Retina (tissue), 1 donor: ENCODE measurements around the gene FGF7.
"Not testable (repeated sequence)": the region's sequence is repeated elsewhere in the genome, so short reads cannot be mapped to it uniquely, and the experiment has no call there.

Experiments
- DNase-seq: peaks from one replicate; pipeline ENCODE4 v3.0.0-alpha.2; 2016

FGF7 gene

GRCh38 chr15:49439678-49440395, 16.8 kb downstream of the FGF7 start:
- no peak for DNase-seq

DNA sequence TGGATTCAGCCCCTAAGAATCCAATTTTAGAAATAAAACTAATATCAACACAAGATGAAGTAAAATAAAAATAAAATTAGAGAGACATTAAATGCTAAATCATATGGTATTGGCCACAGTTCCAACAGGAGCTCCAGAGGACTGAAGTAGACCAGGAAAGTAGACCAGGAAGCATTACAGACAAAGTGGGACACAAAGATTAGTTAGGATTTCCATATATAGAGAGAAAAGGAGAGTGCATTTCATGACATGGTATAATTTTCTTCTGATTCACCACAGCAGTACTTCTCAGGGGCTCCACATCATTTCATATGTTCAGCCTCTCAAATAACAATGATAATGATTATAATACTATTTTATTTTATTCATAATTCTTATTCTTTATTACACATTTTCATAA, 18.3 kb downstream of the FGF7 start:
- DNase-seq: no peak

- DNase-seq: no peak
These were observed 18.8 kb downstream of the FGF7 start for GRCh38 chr15:49441816-49442215.

DNA sequence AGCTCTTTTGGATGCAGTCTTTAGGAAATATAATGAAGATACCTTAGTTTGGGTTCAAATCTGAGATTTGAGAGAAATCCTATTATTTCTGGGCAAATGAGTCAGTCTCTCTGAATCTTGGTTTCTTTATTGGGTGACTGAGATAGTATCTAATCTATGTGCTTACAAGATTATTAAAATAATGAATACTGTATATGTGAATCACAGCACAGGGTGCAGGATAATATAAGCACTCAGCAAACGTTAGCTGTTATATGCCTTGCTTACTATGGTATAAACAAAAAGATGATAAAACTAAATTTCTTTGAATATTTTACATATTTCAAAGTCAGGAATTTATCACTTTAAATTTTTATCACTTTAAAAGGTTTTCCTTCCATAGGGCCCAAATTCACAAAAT, 29.6 kb downstream of the FGF7 start:
- no peak for DNase-seq

DNA sequence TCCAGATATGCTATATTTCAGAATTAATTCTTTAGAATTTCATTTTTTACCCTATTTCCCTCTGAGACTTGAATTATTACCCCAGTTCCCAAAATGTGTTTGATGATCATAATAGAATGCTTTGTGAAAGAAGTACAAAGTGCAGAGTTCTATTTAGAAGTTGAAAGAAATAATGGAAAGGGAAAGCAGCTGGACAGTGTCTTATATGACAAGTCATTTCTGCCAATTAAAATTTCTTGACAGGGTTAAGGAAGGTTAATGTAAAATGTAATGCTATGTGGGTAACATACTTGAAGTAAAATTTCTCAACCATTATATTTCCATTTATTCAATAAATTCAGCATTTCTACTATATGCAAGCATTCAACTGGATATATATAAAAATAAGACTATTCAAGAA, 33.1 kb downstream of the FGF7 start:
- DNase-seq: no peak

DNA sequence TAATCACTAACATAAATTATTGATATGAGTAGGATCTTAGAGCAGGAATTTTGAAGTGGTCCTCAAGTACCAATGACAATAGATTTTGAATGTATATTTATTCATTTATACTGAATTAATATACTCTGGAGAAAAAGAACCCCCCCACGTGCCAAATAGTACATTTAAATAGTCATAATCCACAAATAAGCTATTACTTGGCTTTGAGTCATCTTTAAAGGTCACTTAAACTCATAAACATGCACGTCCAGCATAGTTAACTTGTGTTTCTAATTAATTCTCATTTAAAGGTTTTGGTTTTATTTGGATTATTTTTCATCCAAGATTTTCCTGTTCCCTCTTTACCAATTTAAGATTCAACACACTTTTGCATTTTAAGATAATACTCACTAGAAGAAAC, 35.1 kb downstream of the FGF7 start:
- no peak for DNase-seq

GRCh38 chr15:49460411-49460941, 37.4 kb downstream of the FGF7 start:
- no peak for DNase-seq

DNA sequence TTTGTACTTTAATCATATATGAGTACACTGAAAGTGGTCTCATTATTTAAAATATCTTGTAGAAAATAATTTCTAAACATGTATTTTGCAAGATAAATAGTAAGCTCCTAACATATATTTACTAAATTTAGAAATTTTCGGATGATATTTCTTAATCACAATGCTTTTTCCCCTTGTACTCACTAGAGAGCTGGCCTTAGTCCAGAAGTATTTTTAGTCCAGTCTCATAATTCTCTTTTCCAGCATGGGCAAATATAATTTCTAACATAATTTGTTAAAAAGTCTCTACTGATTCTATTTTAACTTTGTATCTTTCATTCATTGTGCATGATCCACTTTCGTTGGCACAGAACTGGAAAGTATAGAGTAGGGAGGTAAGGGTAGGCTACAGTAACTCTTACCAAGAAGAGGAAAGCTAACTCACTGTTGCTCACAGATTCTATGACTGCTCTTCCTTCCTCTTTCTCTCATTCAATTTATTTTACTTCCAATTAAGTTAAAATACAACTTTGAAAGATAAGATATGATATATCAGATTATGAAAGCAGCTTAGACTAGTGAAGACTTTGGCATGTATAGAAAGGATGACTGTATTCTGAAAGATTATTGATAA, 39.3 kb downstream of the FGF7 start:
- no peak for DNase-seq

DNA sequence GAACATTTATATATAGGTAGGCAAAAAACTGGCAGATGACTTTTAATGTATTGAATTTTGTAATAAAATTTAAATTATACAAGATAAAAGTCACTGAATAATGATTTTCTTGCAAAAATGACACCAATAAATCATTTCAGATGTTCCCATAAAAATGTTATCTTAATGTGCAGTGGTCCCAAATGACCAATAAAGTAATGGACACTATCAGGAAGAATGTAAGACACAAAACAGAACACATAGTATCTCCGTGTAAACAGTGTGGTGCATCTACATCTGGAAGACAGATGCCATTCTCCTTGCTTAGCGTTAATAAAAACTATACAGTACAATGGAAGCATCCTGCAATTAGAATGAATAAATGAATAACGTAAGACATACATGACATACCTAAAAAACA, 41.5 kb downstream of the FGF7 start:
- no peak for DNase-seq

DNA sequence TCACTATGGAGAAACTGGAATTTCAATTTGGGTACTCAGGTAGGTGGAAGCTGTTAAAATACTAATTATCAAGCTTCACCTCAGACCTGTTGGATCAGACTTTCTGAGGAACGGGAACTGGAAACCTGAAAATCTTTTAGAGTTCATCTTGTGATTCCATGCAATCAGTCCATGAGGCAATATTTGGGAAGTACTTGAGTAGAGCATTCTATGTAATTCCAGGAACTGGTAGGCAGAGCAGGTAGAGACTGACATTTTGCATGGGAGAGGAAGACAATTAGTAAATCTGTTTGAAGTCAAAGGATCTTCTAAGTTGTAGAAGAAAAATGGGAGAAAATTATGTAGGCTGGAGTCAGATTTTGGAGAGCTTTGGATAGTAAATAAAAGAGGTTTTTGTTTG, 43.1 kb downstream of the FGF7 start:
- DNase-seq: no peak

- no peak for DNase-seq
These were observed 44.9 kb downstream of the FGF7 start for GRCh38 chr15:49467746-49468480.

GRCh38 chr15:49468481-49468839, 45.4 kb downstream of the FGF7 start:
- no peak for DNase-seq

GRCh38 chr15:49471248-49471647, 48.2 kb downstream of the FGF7 start:
- not testable (repeated sequence) for DNase-seq

GRCh38 chr15:49471733-49472132, 48.7 kb downstream of the FGF7 start:
- DNase-seq: no peak

DNA sequence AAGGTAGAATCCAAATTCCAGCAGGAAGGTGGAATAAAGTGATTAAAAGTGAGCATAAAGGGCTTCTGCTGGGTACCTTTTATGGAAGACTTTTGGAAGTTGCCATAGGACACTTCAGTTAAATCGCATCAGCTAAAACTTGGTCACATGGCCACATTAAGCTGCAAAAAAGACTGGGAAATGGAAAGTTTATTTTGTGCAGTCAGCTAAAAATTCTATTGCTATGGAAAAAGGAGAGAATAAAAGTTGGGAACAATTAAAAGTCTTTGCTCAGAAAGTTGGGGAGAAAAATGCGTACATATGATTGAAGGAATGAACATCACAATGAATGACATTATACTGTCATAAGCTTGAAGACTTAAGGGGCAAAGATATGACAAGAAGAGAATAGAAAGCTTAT, 49.3 kb downstream of the FGF7 start:
- no peak for DNase-seq

DNA sequence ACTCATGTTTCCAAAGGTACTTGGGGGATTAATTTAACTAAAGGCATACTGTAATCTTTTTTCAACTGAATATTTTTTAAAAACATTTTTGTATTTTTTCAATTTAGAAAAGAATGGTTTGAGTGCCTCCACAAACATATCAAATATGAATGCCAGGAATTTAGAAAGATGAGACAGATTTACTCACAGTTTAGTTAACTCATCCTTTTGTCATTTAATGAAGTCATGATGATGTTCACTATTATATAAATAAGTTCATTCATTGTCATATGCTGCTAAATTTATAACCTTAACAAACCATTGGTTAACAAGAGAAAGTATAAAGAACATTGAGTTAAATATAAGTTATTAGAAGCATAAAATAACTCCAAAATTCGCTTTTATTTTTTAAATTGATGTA, 50.0 kb downstream of the FGF7 start:
- no peak for DNase-seq

DNA sequence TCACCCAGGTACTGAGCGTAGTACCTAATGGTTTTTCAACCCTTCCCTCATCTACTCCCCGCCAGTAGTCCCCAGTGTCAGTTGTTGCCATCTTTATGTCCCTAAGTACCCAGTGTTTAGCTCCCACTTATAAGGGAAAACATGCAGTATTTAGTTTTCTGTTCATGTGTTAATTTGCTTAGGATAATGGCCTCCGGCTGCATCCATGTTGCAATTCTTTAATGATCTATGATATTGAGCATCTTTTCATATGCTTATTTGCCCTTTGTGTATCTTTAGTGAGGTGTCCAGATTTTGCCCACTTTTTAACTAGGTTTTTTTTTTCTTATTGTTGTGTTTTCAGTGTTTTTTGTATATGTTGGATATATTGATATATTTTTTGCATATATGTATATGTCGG, 55.0 kb downstream of the FGF7 start:
- DNase-seq: not testable (repeated sequence)

GRCh38 chr15:49478982-49479381, 55.9 kb downstream of the FGF7 start:
- not testable (repeated sequence) for DNase-seq

- DNase-seq: not testable (repeated sequence)
These were observed 62.4 kb downstream of the FGF7 start for GRCh38 chr15:49485401-49485800.

GRCh38 chr15:49490966-49491365, 67.9 kb downstream of the FGF7 start:
- no peak for DNase-seq

- DNase-seq: no peak
These were observed 69.1 kb downstream of the FGF7 start for GRCh38 chr15:49492151-49492550.

DNA sequence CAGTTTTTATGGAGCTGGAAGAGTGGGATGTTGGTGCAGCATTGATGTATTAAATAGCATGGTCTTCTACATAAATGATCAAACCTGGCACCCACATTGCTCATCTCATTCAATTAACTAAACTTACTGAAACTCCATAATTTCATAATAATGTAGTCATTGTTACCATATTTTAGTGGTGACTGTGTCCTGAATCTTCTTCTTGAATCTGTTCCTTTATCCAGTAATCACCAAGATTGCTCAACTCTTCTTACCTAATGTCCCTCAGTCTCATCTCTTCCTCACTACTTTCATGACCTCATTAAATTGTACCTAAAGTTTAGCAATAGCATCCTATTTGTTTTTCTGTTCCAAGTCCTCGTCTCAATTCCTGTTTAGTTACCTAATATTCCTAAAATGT, 69.8 kb downstream of the FGF7 start:
- DNase-seq: no peak

GRCh38 chr15:49494842-49495241, 71.8 kb downstream of the FGF7 start:
- DNase-seq: no peak
